T-helper 1 cell treated with Interleukin-12 subunit alpha and Interleukin-12 subunit beta and Interleukin-4 antibody, amounts not matched to agents 30 μg/mL and 1 μg/mL, for 36 hours (primary cell): ENCODE measurements around the gene CNTNAP1.
"Not testable (repeated sequence)": the region's sequence is repeated elsewhere in the genome, so short reads cannot be mapped to it uniquely, and the experiment has no call there.

Source experiments
- H3K27ac Mint-ChIP-seq: one replicate; pipeline ENCODE4 v1.8.0; 2021; ENCODE audit warnings: mild to moderate bottlenecking, mixed read lengths
- H3K27me3 Mint-ChIP-seq: one replicate; pipeline ENCODE4 v1.8.0; 2021; ENCODE audit warnings: low read depth, mixed read lengths
- H3K36me3 Mint-ChIP-seq: one replicate; pipeline ENCODE4 v1.8.0; 2021; ENCODE audit warnings: low read depth, mixed read lengths
- H3K4me1 Mint-ChIP-seq: one replicate; pipeline ENCODE4 v1.8.0; 2021; ENCODE audit warnings: low read depth, mixed read lengths
- H3K4me3 Mint-ChIP-seq: one replicate; pipeline ENCODE4 v1.8.0; 2021; ENCODE audit warnings: mild to moderate bottlenecking, moderate library complexity, mixed read lengths
- H3K9me3 Mint-ChIP-seq: one replicate; pipeline ENCODE4 v1.8.0; 2021; ENCODE audit warnings: mixed read lengths

Gene CNTNAP1

GRCh38 chr17:42660692-42661345 lies 21.5 kb upstream of the CNTNAP1 start:
- Mint-ChIP-seq H3K9me3 (no peaks in the 10 kb centered on the region), H3K27ac (no peak overlapping the region), H3K4me1 (peaks cover 12% of the 10 kb centered on the region), H3K4me3 (no peak overlapping the region), H3K27me3 (peaks cover 4% of the 10 kb centered on the region), H3K36me3 (peaks cover 4% of the 10 kb centered on the region)

GRCh38 chr17:42665581-42666001 lies 16.7 kb upstream of the CNTNAP1 start:
- Mint-ChIP-seq H3K36me3 (peaks cover 8% of the 10 kb centered on the region), H3K9me3 (no peaks in the 10 kb centered on the region), H3K4me1 (peaks cover 2% of the 10 kb centered on the region), H3K27me3 (peaks cover 17% of the 10 kb centered on the region), H3K4me3 (no peak overlapping the region), H3K27ac (no peak overlapping the region)

- H3K4me1 Mint-ChIP-seq, H3K4me3 Mint-ChIP-seq, H3K27ac Mint-ChIP-seq, H3K9me3 Mint-ChIP-seq, H3K36me3 Mint-ChIP-seq: not testable (repeated sequence)
- peaks cover 23% of the 10 kb centered on the region for H3K27me3 Mint-ChIP-seq
These were observed 16.2 kb upstream of the CNTNAP1 start for GRCh38 chr17:42666126-42666525.

- H3K9me3 Mint-ChIP-seq: no peaks in the 10 kb centered on the region
- H3K4me1 Mint-ChIP-seq: peaks cover 7% of the 10 kb centered on the region
- peaks cover 32% of the 10 kb centered on the region for H3K27me3 Mint-ChIP-seq
- no peak overlapping the region for H3K27ac Mint-ChIP-seq
- H3K36me3 Mint-ChIP-seq: peaks cover 11% of the 10 kb centered on the region
- H3K4me3 Mint-ChIP-seq: no peak overlapping the region
These were observed 15.0 kb upstream of the CNTNAP1 start for GRCh38 chr17:42667088-42667951.

GRCh38 chr17:42669705-42669976 lies 12.7 kb upstream of the CNTNAP1 start:
- H3K4me3 Mint-ChIP-seq: no peak overlapping the region
- H3K27me3 Mint-ChIP-seq: peaks cover 49% of the 10 kb centered on the region
- peaks cover 12% of the 10 kb centered on the region for H3K4me1 Mint-ChIP-seq
- H3K9me3 Mint-ChIP-seq: no peaks in the 10 kb centered on the region
- no peak overlapping the region for H3K27ac Mint-ChIP-seq
- peaks cover 9% of the 10 kb centered on the region for H3K36me3 Mint-ChIP-seq

- Mint-ChIP-seq H3K27ac (no peak overlapping the region), H3K36me3 (peaks cover 9% of the 10 kb centered on the region), H3K4me1 (peaks cover 14% of the 10 kb centered on the region), H3K4me3 (peak overlapping the region; percentile 78), H3K9me3 (no peaks in the 10 kb centered on the region), H3K27me3 (peaks cover 54% of the 10 kb centered on the region)
These were observed 12.1 kb upstream of the CNTNAP1 start for GRCh38 chr17:42669977-42670788.

GRCh38 chr17:42670789-42671657 lies 11.3 kb upstream of the CNTNAP1 start:
- peaks cover 14% of the 10 kb centered on the region for H3K4me1 Mint-ChIP-seq
- H3K9me3 Mint-ChIP-seq: no peaks in the 10 kb centered on the region
- H3K27me3 Mint-ChIP-seq: peaks cover 55% of the 10 kb centered on the region
- peak overlapping the region; percentile 78 for H3K4me3 Mint-ChIP-seq
- H3K27ac Mint-ChIP-seq: peak overlapping the region; percentile 46
- H3K36me3 Mint-ChIP-seq: peaks cover 9% of the 10 kb centered on the region

- no peak overlapping the region for H3K4me3 Mint-ChIP-seq
- peaks cover 15% of the 10 kb centered on the region for H3K4me1 Mint-ChIP-seq
- peaks cover 9% of the 10 kb centered on the region for H3K36me3 Mint-ChIP-seq
- H3K9me3 Mint-ChIP-seq: no peaks in the 10 kb centered on the region
- H3K27ac Mint-ChIP-seq: no peak overlapping the region
- peaks cover 62% of the 10 kb centered on the region for H3K27me3 Mint-ChIP-seq
These were observed 10.3 kb upstream of the CNTNAP1 start for GRCh38 chr17:42672038-42672437.

GRCh38 chr17:42673266-42673884 lies 9.0 kb upstream of the CNTNAP1 start:
- Mint-ChIP-seq H3K4me3 (no peak overlapping the region), H3K9me3 (no peaks in the 10 kb centered on the region), H3K4me1 (peaks cover 22% of the 10 kb centered on the region), H3K36me3 (peaks cover 9% of the 10 kb centered on the region), H3K27ac (no peak overlapping the region), H3K27me3 (peaks cover 61% of the 10 kb centered on the region)

- Mint-ChIP-seq H3K36me3 (peaks cover 8% of the 10 kb centered on the region), H3K4me3 (peak overlapping the region; percentile 48), H3K4me1 (peaks cover 25% of the 10 kb centered on the region), H3K27ac (no peak overlapping the region), H3K27me3 (peaks cover 56% of the 10 kb centered on the region), H3K9me3 (no peaks in the 10 kb centered on the region)
These were observed 8.2 kb upstream of the CNTNAP1 start for GRCh38 chr17:42673885-42674754.

GRCh38 chr17:42674755-42675347 lies 7.5 kb upstream of the CNTNAP1 start:
- Mint-ChIP-seq H3K9me3 (no peaks in the 10 kb centered on the region), H3K4me3 (no peak overlapping the region), H3K4me1 (peaks cover 29% of the 10 kb centered on the region), H3K27ac (no peak overlapping the region), H3K27me3 (peaks cover 50% of the 10 kb centered on the region), H3K36me3 (peaks cover 3% of the 10 kb centered on the region)

- Mint-ChIP-seq H3K4me3 (no peak overlapping the region), H3K27me3 (peaks cover 47% of the 10 kb centered on the region)
These were observed 6.9 kb upstream of the CNTNAP1 start for GRCh38 chr17:42675348-42675964.

More at GRCh38 chr17:42675348-42675964, 6.9 kb upstream of the CNTNAP1 start:
- H3K27ac Mint-ChIP-seq: no peak overlapping the region
- H3K36me3 Mint-ChIP-seq: peaks cover 3% of the 10 kb centered on the region
- H3K4me1 Mint-ChIP-seq: peaks cover 29% of the 10 kb centered on the region
- no peaks in the 10 kb centered on the region for H3K9me3 Mint-ChIP-seq
